HG03060 (cell line): ENCODE data around the gene RAB40B.
"Not testable (repeated sequence)": the region's sequence is repeated elsewhere in the genome, so short reads cannot be mapped to it uniquely, and the experiment has no call there.

Experiments used
- ATAC-seq: cut with Tn5 transposase; IDR thresholded peaks from one replicate; pipeline ENCODE4 v1.9.1; 2021; ENCODE audit warnings: low read depth, moderate number of reproducible peaks; ENCODE audit not compliant: unreplicated experiment

Gene RAB40B, protein sequence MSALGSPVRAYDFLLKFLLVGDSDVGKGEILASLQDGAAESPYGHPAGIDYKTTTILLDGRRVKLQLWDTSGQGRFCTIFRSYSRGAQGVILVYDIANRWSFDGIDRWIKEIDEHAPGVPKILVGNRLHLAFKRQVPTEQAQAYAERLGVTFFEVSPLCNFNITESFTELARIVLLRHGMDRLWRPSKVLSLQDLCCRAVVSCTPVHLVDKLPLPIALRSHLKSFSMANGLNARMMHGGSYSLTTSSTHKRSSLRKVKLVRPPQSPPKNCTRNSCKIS

DNA sequence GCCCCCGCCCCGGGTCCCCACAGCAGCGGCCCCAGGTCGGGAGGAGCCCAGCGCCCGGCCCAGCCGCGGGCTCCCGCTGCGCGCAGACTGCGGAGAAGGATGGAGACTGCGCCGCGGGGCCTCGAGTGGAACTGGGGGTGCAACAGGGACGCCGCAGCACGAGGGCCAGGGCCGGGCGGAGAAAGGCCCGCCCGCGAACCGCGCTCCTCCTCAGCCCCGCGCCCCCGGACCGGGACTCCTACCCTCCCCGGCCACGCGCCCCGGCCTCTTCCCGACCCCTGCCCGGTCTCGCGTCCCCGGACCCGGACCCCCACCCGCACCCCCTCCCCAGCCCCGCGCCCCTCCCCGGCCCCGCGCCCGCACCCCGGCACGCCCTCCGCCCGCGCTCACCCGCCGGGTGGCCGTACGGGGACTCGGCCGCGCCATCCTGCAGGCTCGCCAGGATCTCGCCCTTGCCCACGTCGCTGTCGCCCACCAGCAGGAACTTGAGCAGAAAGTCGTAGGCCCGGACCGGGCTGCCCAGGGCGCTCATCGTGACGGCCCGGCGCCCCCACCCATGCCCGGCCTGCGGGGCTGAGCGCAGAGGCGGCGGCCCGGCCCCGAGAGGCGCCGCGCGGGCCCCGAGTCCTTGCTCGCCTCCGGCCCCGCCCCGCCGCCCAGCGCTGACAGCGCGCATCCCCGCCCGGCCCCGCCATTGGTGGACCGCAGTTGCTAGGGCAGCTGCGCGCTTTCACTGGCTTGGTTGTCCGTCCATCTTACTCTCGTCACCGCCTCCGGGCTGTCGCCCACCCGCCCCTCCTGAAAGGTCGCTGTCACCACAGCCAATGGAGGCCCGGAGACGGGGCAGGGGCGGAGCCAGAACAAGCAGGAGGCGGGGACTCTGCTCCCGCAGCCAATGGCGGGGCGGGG, at the start of gene RAB40B:
Gene RAB40B (minus strand): TSS at position 634 of the 909 bp plus-strand sequence. CDS start 102 bp downstream, at position 532.
- peak; percentile 95 for ATAC-seq

DNA sequence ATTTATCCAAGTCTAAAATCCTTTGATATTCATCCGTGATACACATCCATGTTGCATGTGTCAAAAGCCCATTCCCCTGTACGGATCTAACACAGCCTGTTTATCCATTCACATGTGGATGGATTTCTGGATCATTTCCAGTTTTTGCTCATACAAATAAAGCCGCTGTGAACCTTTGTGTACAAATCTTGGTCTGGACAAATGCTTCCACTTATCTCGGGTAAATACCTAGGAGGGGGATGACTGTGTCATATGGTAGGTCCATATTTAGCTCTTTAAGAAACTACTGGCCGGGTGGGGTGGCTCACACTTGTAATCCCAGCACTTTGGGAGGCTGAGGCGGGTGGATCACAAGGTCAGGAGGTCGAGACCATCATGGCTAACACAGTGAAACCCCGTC, 47.0 kb upstream of the RAB40B start:
- no peak for ATAC-seq

DNA sequence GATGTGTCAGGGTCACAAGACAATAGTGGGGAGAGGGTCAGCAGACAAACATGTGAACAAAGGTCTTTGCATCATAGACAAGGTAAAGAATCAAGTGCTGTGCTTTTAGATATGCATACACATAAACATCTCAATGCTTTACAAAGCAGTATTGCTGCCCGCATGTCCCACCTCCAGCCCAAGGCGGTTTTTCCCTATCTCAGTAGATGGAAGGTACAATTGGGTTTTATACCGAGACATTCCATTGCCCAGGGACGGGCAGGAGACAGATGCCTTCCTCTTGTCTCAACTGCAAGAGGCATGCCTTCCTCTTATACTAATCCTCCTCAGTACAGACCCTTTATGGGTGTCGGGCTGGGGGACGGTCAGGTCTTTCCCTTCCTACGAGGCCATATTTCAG, 46.2 kb upstream of the RAB40B start:
- not testable (repeated sequence) for ATAC-seq

DNA sequence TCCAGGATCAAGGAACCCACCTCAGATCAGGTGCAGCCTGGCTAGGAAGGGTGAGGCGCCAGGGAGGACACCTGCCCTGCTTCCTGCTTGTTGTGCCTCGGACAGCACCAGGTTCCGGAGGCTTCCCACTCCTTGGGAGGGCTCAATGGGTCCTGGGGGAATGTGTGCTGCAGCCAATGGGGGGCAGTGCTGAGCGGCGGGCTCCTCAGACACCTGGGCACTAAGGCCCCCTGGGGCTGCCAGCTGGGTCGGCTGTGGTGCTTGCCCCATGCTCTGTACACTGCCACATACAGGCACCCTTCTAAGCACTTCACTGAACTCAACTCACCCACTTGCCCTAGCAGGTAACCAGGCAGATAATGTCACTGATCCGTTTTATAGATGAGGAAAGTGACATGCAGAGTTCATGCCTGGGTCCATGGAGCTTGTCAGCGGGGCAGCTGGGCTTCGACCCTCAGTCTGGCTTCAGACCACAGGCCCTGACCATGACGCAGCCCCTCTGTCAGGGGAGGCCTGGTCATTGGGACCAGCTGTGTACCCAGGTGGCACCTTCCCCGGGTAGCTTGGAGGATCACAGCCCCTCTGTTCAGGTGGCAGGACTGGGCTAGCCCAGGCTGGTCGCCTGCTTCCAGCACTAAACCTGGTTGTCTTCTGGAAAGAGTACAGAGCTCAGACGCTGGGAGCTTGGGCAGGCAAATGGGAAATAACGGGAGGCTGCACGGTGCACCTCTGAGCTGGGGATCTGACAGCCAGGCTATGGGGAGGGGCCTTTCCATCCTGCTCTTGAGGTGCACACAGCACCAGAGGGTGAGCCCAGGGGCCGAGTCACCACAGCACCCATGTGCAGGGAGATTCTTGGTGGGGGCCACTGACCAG, 45.1 kb upstream of the RAB40B start:
- no peak for ATAC-seq

DNA sequence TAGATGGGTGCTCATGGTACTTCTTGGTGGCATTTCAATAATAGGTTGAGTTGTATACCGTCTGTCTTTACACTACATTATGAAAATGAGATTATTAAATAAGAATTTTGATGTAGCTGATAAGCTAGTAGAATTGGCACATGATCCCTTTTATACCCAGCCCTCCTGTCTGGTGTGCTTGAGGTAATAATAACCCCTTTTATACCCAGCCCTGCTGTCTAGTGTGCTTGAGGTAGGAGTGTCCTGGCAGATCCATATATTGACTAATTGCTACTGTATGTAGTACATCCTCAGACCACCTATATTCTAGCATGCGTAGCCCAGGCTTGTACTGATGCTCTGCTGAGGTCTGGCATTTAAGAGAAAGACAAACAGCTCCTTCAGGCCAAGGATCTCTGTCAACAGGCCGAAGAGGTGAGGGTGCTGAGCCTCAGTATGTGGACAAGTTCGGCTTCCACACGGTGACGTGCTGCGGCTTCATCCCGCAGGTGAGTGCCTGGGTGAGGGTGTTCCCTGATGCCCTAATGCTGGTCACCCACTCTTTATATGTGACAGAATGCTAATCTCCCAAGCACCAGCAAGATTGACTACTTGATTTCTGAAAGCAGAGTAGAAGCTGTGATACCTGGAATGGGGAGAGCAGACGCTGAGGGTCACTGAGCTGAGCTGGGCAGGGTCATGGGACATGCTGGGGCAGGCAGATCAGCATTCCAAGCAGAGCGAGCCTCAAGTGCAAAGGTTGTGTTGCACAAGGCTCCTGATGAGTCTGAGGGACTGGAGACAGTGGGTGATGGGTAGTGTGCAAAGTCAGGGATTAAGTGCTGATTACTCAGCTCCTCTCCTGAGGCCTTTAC, 42.6 kb upstream of the RAB40B start:
- ATAC-seq = no peak

DNA sequence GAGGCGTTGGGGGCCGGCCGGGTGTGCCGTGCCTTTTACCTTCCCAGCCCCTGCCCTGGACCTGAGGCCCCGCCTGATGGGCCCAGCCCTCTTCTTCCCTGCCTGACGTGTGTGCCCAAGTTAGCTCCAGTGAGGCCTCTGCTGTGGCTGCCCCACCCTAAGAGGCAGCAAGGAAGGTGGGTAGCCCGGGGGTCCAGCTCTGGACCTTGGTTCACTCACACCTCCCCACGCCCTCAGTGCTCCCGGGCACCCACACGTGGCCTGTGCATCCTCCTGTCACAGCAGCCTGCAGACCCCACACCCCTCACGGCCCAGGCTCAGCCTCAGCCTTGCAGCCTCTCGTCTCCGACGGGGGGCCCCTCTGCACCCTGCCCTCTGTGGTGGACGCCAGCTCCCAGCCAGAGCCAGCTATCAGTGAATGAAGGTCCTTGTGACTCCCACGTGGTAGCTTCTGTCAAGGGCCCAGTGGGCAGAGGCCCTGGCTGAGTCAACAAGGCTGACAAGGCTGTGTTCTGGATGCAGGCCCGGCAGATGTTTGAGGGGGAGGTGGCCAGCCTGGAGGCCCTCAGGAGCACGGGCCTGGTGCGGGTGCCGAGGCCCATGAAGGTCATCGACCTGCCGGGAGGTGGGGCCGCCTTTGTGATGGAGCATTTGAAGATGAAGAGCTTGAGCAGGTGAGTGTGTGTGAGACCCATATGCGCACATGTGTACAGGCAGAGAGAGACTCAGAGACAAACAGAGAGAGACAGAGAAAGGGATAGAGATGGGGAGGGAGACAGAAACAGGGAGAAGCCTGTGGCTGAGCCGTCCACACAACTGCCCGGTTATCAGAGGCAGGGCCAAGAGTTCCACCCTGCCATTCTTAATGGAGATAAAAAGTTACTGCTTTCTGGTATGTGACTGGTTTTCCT, 39.7 kb upstream of the RAB40B start:
- no peak for ATAC-seq

DNA sequence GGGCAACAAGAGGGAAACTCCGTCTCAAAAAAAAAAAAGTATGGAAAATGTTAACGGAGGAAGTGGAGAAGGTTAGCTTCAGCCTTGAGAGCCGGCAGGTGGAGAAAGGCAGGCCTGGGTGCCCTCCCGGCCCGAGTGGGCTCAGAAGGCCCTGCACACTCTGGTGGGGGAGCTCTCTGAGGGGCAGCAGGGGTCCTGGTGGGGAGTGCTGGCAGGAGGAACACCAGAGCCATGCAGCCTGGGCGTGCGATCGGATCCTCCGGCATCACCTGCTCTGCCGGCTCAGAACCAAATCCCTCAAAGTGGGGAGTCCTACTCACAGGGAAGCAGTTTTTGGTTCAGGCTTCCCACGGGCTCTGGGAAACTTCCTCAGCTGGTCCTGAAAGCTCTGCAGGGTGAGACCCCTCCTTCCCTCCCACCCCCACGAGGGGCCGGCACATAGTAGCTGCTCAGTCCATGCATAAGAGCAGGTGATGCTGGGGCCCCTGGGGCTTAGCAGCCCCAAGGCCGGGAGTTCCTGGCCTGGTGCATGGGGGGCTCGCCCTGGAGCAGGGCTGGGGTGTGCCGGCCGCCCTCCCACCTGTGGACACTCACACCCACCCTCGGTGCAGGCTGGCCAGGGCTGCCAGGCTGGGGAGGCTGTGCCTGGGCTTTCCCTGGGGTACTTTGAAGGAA, 38.1 kb upstream of the RAB40B start:
- ATAC-seq = no peak

DNA sequence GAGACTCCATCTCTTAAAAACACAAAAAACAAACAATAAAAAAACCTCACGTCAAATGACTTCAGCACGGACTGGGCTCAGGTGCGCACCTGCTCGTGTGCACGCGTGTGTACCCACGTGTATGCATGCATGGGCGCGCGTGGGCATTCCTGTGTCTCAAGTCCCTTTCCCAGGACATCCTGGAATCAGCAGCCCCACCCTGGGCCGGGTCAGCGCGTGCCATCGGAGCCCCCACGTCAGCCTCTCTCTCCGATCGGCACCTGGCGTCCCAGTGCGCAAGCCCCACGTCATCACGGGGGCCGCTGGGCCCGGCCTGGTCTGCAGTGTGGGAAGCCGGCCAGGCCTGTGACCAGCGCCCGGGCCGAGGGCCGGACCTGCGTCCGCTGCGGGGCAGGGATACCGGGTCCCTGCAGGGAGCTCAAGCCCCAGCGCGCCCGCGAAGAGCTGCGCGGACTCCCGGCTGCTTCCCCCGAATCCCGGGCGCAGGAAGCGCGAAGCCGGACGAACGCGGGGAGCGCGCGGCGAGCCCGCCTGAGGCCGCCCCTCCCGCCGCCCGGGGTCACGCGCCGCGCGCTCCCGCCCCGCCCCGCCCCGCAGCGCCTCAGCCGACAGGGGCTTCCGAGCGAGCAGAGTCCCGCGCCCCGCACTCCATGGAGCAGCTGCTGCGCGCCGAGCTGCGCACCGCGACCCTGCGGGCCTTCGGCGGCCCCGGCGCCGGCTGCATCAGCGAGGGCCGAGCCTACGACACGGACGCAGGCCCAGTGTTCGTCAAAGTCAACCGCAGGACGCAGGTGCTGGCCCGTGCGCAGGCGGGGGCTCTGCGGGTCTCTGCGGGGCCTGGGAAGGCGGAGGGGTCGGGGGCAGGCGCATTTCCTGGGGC, 36.7 kb upstream of the RAB40B start, which contains the start of gene FN3K:
Gene FN3K (plus strand): TSS at position 629 of the 880 bp plus-strand sequence. CDS start 22 bp downstream, at position 651.
- no peak for ATAC-seq

DNA sequence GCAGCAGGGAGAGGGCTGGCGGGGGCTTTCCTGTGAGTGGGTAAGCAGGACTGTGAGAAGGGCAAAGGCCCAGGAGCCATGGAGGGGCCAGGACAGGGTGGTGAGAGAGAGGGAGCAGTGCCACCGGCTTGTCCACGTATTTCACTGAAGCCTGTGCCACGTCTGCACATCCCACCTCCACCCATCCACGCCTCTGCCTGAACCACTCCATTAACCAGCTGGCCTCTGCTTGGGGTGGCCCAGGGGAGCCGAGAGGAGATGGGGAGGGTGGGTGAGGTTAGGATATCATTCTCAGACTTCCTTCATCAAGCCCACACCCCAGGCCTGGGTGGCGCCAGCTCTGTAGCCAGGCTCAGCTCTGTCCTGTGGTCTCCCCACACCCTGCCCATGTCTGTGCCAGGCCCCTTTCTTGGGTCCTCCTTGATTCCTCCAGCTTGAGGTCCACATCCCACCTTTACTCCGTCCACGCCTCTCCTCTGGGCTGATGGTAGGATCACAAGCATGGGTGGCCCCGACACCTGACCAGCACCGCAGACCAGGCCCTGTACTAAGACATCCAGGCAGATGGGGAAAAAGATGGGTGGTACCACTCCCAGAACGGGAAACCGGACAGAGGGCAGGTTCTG, 33.7 kb upstream of the RAB40B start:
- no peak for ATAC-seq

DNA sequence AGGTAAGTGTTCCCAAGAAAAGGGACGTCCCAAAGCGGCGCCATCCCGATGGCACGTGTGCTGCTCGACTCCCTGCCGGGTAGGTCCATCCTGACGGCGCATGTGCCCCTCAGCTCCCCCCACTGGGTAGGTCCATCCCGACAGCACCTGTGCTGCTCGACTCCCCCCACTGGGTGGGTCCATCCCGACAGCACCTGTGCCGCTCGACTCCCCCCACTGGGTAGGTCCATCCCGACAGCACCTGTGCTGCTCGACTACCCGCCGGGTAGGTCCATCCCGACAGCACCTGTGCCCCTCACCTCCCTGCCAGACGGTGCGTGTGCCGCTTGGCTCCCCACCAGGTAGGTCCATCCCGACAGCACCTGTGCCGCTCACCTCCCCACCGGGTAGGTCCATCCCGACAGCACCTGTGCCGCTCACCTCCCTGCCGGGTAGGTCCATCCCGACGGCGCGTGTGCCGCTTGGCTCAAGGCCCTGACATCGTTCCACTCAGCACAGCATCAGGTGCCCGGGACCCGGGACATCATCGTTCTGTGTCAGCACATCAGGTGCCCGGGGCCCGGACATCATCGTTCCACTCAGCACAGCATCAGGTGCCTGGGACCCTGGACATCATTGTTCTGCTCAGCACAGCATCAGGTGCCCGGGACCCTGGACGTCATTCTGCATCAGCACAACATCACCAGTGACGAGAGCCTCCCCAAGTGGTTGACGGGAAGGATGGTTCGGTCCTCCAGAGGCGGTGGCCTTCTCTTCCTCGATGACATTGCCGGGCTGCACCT, 31.2 kb upstream of the RAB40B start:
- no peak for ATAC-seq

DNA sequence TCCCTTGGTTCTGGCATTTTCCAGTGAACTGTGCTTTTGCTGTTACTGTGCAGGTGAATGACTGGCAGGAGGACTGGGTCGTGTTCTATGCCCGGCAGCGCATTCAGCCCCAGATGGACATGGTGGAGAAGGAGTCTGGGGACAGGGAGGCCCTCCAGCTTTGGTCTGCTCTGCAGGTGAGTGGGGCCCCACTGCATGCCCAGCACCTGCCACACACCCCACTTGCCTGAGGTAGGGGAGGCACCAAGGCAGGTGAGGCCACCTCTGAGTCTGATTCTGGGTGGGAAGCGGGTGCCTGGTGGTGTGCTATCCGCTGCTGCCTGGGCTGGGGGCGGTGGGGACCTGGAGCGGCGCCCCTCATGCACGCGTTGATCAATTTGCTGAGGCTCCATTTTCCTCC, 27.9 kb upstream of the RAB40B start:
- no peak for ATAC-seq

DNA sequence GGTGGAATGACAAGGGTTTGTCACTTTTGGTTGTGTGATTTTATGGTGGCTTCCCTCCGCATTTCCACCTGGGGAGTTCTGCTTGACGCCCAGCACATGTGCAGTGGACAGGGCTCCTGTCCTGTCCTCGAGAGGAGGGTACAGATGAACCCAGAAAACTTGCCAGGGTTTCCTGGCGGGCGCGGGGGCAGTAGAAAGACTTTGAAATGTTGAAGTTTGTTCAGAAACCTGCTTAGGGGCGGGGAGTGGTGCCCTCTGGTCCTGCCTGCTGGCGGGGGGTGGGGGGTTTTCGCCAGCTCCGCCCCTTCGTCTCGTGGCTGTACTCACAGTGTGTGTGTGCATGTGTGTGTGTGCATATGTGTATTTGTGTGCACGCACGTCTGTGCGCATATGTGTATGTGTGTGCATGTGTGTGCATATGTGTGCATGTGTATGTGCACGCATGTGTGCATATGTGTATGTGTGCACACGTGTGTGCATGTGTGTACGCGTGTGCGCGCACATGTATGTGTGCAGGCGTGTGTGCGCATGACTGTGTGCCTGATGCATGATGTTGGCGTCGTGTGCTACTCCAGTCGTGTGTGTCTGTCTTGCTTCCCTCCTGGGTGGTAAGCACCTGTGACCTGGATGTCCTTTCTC, 24.8 kb upstream of the RAB40B start:
- ATAC-seq = no peak

DNA sequence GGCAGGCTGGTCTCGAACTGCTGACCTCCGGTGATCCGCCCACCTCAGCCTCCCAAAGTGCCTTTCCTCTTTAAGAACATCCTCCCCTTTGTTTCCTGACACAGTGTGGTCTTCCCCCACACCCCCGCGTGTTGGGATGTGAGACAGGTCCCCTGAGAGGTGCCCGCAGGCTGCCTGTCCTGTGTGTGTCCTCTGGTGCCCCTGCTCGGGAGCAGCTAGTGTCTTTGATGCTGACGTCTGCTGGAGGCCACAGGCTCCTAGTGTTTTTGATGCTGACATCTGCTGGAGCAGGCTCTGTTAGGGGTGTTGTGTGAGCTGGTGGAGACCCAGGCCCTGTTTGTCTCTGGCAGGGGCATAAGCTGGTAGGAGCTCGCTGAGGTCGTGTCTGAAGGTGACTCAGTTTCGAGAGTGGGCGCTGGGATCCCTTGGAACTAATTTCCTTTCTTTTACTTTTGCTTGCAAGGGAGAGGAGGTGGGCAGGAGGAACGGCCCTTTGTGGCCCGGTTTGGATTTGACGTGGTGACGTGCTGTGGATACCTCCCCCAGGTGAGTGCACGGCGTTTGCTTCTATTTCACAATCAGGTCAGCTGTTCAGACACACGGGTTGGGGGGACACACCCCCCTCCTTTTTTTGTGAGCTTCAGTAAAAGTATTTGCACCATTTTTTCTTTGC, 24.0 kb upstream of the RAB40B start:
- no peak for ATAC-seq

DNA sequence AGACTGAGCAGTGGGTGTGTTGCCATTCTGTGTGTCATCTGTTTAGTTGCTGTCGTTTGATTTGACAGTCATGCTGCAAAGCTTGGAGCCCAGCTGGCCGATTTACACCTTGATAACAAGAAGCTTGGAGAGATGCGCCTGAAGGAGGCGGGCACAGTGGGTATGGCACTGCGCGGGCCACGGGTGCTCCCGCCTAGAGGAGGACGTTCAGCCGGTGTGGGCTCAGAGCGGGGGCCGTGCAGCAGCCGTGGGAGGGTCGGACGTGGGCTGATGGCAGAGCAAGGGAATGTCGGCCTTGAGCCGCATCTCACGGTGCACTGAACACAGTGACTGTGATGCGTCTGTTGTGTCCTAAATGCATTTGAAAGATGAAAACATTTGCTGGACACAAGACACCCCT, 21.7 kb upstream of the RAB40B start:
- no peak for ATAC-seq
